ENCODE data around the gene FBXO3. TPM values are rescaled to one million over a fixed set of nuclear protein-coding genes. Genes with fewer than 3 reads are reported as not detected.

The FBXO3 gene
- total RNA-seq, 1 donor = 30.7 TPM

DNA sequence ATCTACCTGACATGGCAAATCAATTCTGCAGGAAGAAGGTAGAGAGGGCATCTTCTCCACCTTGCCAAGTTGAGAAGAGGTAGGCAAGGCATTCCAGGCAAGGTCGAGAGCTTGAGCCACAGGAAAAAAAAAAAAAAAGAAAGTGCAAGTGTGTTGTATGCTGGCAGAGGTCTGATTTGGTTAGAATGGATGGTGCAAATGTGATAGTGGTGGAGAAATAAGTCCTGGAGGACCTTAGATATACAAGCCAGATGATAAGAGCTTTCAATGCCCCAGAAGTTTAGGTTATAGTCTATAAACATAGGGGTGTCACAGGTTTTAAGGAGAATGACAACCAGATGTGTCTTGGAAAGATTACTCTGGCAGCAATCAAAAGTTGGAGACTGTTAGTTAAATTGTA, 1.4 kb downstream of the FBXO3 start:
- DNase-seq (ENCODE audit: low read depth) = no peak
- H3K4me3 ChIP-seq (ENCODE audit: low read depth, low read length) = no peak overlapping the region
- no peak for TF ChIP-seq CTCF (IDR thresholded peaks at IDR 0.05; ENCODE audit: insufficient read depth, low read depth, low read length)

- H3K4me3 ChIP-seq (ENCODE audit: low read depth, low read length) = no peak overlapping the region
- TF ChIP-seq CTCF (IDR thresholded peaks at IDR 0.05; ENCODE audit: insufficient read depth, low read depth, low read length) = no peak
- no peak for DNase-seq (ENCODE audit: low read depth)
Measured at GRCh38 chr11:33772300-33772699, 2.0 kb downstream of the FBXO3 start.

DNA sequence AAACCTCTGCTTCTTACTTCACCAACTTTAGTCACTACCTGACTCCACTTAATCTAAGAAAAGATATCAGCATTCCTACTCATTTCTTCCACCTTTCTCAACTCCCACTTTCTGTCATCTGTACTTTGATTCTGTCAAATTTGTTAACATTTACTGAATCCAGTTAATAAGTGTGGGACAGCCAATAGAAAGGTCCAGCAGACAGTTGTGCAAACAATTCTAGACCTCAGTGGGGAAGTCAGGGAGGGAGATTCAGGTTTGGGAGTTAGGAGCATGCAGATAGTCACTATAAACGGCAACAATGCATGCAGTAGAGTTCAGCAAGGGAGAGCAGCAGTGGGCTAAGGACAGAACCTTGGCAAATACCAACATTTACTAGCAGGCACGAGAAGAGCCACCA, 4.1 kb downstream of the FBXO3 start:
- no peak overlapping the region for H3K4me3 ChIP-seq (ENCODE audit: low read depth, low read length)
- no peak for TF ChIP-seq CTCF (IDR thresholded peaks at IDR 0.05; ENCODE audit: insufficient read depth, low read depth, low read length)
- DNase-seq (ENCODE audit: low read depth) = no peak

GRCh38 chr11:33769542-33769941, 4.8 kb downstream of the FBXO3 start:
- TF ChIP-seq CTCF (IDR thresholded peaks at IDR 0.05; ENCODE audit: insufficient read depth, low read depth, low read length) = no peak
- no peak for DNase-seq (ENCODE audit: low read depth)
- H3K4me3 ChIP-seq (ENCODE audit: low read depth, low read length) = no peak overlapping the region

- no peak for TF ChIP-seq CTCF (IDR thresholded peaks at IDR 0.05; ENCODE audit: insufficient read depth, low read depth, low read length)
- H3K4me3 ChIP-seq (ENCODE audit: low read depth, low read length) = no peak overlapping the region
- DNase-seq (ENCODE audit: low read depth) = no peak
Measured at GRCh38 chr11:33767624-33768023, 6.7 kb downstream of the FBXO3 start.

DNA sequence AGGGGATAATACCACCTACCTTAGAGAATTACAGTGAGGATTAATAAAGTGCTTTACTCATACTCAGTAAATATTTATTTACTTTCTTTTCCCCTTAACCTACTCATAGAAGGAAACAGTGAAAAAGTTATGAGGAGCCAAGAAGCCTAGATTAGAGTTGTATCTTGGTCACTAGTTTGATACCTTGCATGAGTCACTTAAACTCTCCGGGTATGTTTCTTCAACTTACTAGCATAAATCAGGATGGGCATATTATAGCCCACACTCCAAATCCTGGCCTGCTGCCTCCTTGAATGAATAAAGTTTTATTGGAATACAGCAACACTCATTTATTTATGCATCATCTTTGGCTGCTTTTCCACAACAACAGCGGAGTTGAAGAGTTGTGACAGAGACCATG, 8.2 kb downstream of the FBXO3 start:
- no peak for TF ChIP-seq CTCF (IDR thresholded peaks at IDR 0.05; ENCODE audit: insufficient read depth, low read depth, low read length)
- no peak overlapping the region for H3K4me3 ChIP-seq (ENCODE audit: low read depth, low read length)
- DNase-seq (ENCODE audit: low read depth) = no peak

GRCh38 chr11:33761471-33761870, 12.8 kb downstream of the FBXO3 start:
- no peak for TF ChIP-seq CTCF (IDR thresholded peaks at IDR 0.05; ENCODE audit: insufficient read depth, low read depth, low read length)
- no peak for DNase-seq (ENCODE audit: low read depth)
- no peak overlapping the region for H3K4me3 ChIP-seq (ENCODE audit: low read depth, low read length)

All from fibroblast of villous mesenchyme (primary cell).